ENCODE data around the gene CFAP410.

GRCh38 chr21:44334329-44335030 lies 4.7 kb downstream of the CFAP410 start:
- TF ChIP-seq POLR2AphosphoS5 (IDR thresholded peaks at IDR 0.05) (no peak), MXI1 (conservative IDR thresholded peaks at IDR 0.05; ENCODE audit: poor library complexity, severe bottlenecking) (no peak), CTCF (IDR thresholded peaks at IDR 0.05; ENCODE audit: poor library complexity, severe bottlenecking) (no peak), EP300 (conservative IDR thresholded peaks at IDR 0.05; ENCODE audit: poor library complexity, severe bottlenecking) (no peak), RAD21 (conservative IDR thresholded peaks at IDR 0.05) (no peak), REST (IDR thresholded peaks at IDR 0.05; ENCODE audit: borderline replicate concordance) (no peak), TAF1 (IDR thresholded peaks at IDR 0.05; ENCODE audit: low read depth) (no peak)

All from neural cell (in vitro differentiated cells).